Gastrocnemius medialis (tissue), 4 donors: ENCODE results near the gene VSNL1.

Experiments
- CTCF ChIP-seq, 5 experiments: fragments of 450-650 bp in 3 of 5; fragments of 200-600 bp in 2 of 5; sonication (generic) in 2 of 5; IDR thresholded peaks in 4 of 5; conservative IDR thresholded peaks in 1 of 5; 1 replicate in 4 of 5; 2 replicates in 1 of 5; pipeline ENCODE4 v1.5.1; 2016 to 2019; ENCODE audit warnings: antibody characterized with exemption in 5 of 5, mild to moderate bottlenecking in 3 of 5, moderate library complexity in 3 of 5
- POLR2A ChIP-seq, 2 donors: fragments of 450-650 bp; IDR thresholded peaks; one replicate each; pipeline ENCODE4 v1.6.1; 2017; ENCODE audit warnings: antibody characterized with exemption in 2 of 2, mild to moderate bottlenecking in 2 of 2, moderate library complexity in 2 of 2

GRCh38 chr2:17606851-17607250 is 66.4 kb downstream of the VSNL1 start:
- TF ChIP-seq CTCF (IDR thresholded peaks at IDR 0.05 in 4 of 5, conservative IDR thresholded peaks at IDR 0.05 in 1 of 5) = no peak
- no peak for TF ChIP-seq POLR2A (IDR thresholded peaks at IDR 0.05)
